HepG2 (cell line): ENCODE results near the gene ZBTB25. TPM values are rescaled to one million over a fixed set of nuclear protein-coding genes. Genes with fewer than 3 reads are reported as not detected.

ENCODE experiments used
- ATAC-seq: fragments of 200-7000 bp; cut with Tn5 transposase; 3 replicates; pipeline ENCODE4 v1.9.1; 2020; ENCODE audit warnings: mild to moderate bottlenecking, moderate library complexity
- BruUV-seq: library from RNA; stranded (reverse); fragments of 400-500 nt; replicated peaks from 2 replicates; lab custom pipeline; 2021; lab: Mats Ljungman, UMichigan
- CTCF ChIA-PET: fragments of 300-600 bp; formaldehyde crosslinking; extraction: SDS; loops from one replicate; lab custom pipeline; 2021; ENCODE audit warnings: low total read pairs, inconsistent platforms, low intra/inter-chr PET ratio; lab: Yijun Ruan, JAX
- POLR2A ChIA-PET: fragments of 350-600 bp; sonication (Branson Sonifier 250); formaldehyde crosslinking; loops from one replicate; lab custom pipeline; 2020; ENCODE audit warnings: antibody characterized with exemption, inconsistent platforms; lab: Yijun Ruan, JAX
- DNase-seq: peaks from one replicate; pipeline ENCODE4 v3.0.0-alpha.2; 2015; ENCODE audit warnings: low spot score
- FAIRE-seq: peaks from 3 replicates; lab custom pipeline; 2011; peaks lifted over from hg19 to GRCh38; lab: Jason Lieb, UNC
- H2AFZ ChIP-seq: one replicate; pipeline ENCODE4 v1.6.1; 2011; ENCODE audit warnings: low read length, inconsistent platforms
- H3K27ac ChIP-seq: fragments of 300-600 bp; 3 replicates; pipeline ENCODE4 v1.8.0; 2011; ENCODE audit warnings: mixed run types, mild to moderate bottlenecking, mixed read lengths, low read length, inconsistent platforms; ENCODE audit not compliant: insufficient read depth; ENCODE audit errors: extremely low read length
- H3K27me3 ChIP-seq, 2 experiments: fragments of 200-600 bp in 1 of 2; 2 replicates in 1 of 2; 3 replicates in 1 of 2; pipeline versions ENCODE4 v1.6.0 to v1.8.0; 2011; ENCODE audit warnings: low read length in 2 of 2, mild to moderate bottlenecking in 2 of 2, moderate library complexity in 2 of 2, inconsistent platforms in 1 of 2; ENCODE audit not compliant: insufficient read depth in 2 of 2, control insufficient read depth in 1 of 2
- H3K36me3 ChIP-seq, 2 experiments: fragments of 200-600 bp in 1 of 2; replicated peaks in 1 of 2; 2 replicates in 1 of 2; 3 replicates in 1 of 2; pipeline versions ENCODE4 v1.5.1 to v1.8.0; 2011; ENCODE audit warnings: low read length in 2 of 2, inconsistent platforms in 1 of 2; ENCODE audit not compliant: insufficient read depth in 2 of 2, control insufficient read depth in 1 of 2
- H3K4me1 ChIP-seq: 2 replicates; pipeline ENCODE4 v1.5.1; 2012; ENCODE audit warnings: low read length, inconsistent platforms; ENCODE audit not compliant: insufficient read depth
- H3K4me2 ChIP-seq: 2 replicates; pipeline ENCODE4 v1.6.0; 2011; ENCODE audit warnings: low read depth, low read length, inconsistent platforms
- H3K4me3 ChIP-seq, 3 experiments: fragments of 200-600 bp in 1 of 3; sonication (generic), shearing (Covaris generic) in 1 of 3; replicated peaks in 1 of 3; 2 replicates each; pipeline ENCODE4 v1.5.1; 2011 to 2016; ENCODE audit warnings: low read length in 3 of 3, inconsistent platforms in 2 of 3, low read depth in 2 of 3, mild to moderate bottlenecking in 2 of 3, control low read depth in 1 of 3, mixed read lengths in 1 of 3; ENCODE audit not compliant: insufficient read depth in 1 of 3
- H3K79me2 ChIP-seq: one replicate; pipeline ENCODE4 v1.6.1; 2011; ENCODE audit warnings: low read length, inconsistent platforms; ENCODE audit not compliant: insufficient read depth
- H3K9ac ChIP-seq: 2 replicates; pipeline ENCODE4 v1.6.0; 2011; ENCODE audit warnings: mild to moderate bottlenecking, low read depth, low read length, inconsistent platforms; ENCODE audit not compliant: insufficient read depth
- H3K9me3 ChIP-seq: 2 replicates; pipeline ENCODE4 v1.5.1; 2012; ENCODE audit warnings: mild to moderate bottlenecking, low read length
- H4K20me1 ChIP-seq: 2 replicates; pipeline ENCODE4 v1.6.0; 2011; ENCODE audit warnings: inconsistent platforms, mild to moderate bottlenecking, low read length, moderate library complexity; ENCODE audit not compliant: insufficient read depth
- AFF4 ChIP-seq: sonication (generic); formaldehyde crosslinking; IDR thresholded peaks from 2 replicates; pipeline ENCODE4 v1.4.0; 2020; ENCODE audit warnings: missing genetic modification reagents
- CCAR2 ChIP-seq: fragments of 200-400 bp; formaldehyde crosslinking; optimal IDR thresholded peaks from 2 replicates; pipeline ENCODE3; 2018; ENCODE audit warnings: low read depth, mild to moderate bottlenecking, low read length, moderate library complexity
- MAFK ChIP-seq, 2 experiments: IDR thresholded peaks in 1 of 2; conservative IDR thresholded peaks in 1 of 2; 2 replicates each; pipeline ENCODE4 v1.6.1; 2011; ENCODE audit warnings: improper control_type of control experiment in 2 of 2, low read length in 2 of 2
- NFE2L2 ChIP-seq: fragments of 150-350 bp; IDR thresholded peaks from 2 replicates; pipeline ENCODE4 v1.6.1; 2014; ENCODE audit warnings: low read length
- RBFOX2 ChIP-seq: fragments of 200-400 bp; formaldehyde crosslinking; IDR thresholded peaks from 2 replicates; pipeline ENCODE4 v1.6.1; 2017; ENCODE audit warnings: low read depth, mild to moderate bottlenecking, low read length
- ZMYM3 ChIP-seq: sonication (generic); formaldehyde crosslinking; IDR thresholded peaks from 2 replicates; pipeline ENCODE4 v1.5.1; 2020; ENCODE audit warnings: mild to moderate bottlenecking, missing genetic modification reagents
- WGBS: methylation state at CpG from one replicate; pipeline ENCODE4 v1.1.6; 2017; ENCODE audit warnings: low lambda C conversion rate; 5-methylcytosine and 5-hydroxymethylcytosine counted together
- in situ Hi-C: cut with HindIII; loops from 2 replicates; pipeline ENCODE4 v1.10.0; 2017; ENCODE audit warnings: low pct_unique_long_range_greater_than_20kb; ENCODE audit not compliant: extremely low pct_ligation_motif_present
- intact Hi-C: fragments of 100-400 bp; cut with micrococcal nuclease; formaldehyde crosslinking; loops from one replicate; pipeline ENCODE4 v1.10.0; 2022; ENCODE audit not compliant: unreplicated experiment
- polyA plus RNA-seq, 8 experiments: library from polyadenylated mRNA; depleted of rRNA in 3 of 8; stranded (reverse) in 7 of 8; unstranded in 1 of 8; fragments of >200 nt; fragmentation: Illumina TruSeq in 4 of 8; extraction: Trizol in 4 of 8; gene quantifications; 2 replicates each; pipeline versions ENCODE4 v1.2.1 to v1.2.3, GENCODE V29; 2011 to 2016; ENCODE audit warnings: low read depth in 4 of 8, missing spikeins in 1 of 8, mixed read lengths in 1 of 8; ENCODE audit not compliant: insufficient read depth in 1 of 8
- total RNA-seq, 5 experiments: library from RNA; depleted of rRNA; stranded (reverse); fragments of >200 nt; fragmentation: Illumina TruSeq; extraction: Trizol; gene quantifications; 2 replicates each; pipeline ENCODE4 v1.2.3, GENCODE V29; 2016; ENCODE audit warnings: low read depth in 1 of 5
- TF ChIP-seq, protein P1 (sequence below): sonication (generic); formaldehyde crosslinking; IDR thresholded peaks from 2 replicates; pipeline ENCODE4 v1.9.0; 2021; ENCODE audit warnings: missing genetic modification reagents, borderline replicate concordance
- TF ChIP-seq, protein P2 (sequence below): IDR thresholded peaks from 2 replicates; pipeline ENCODE4 v1.6.1; 2012; ENCODE audit warnings: inconsistent platforms

ZBTB25 gene
- total and polyA plus RNA-seq, 2 of the 13 experiments (the other 11 are each of a cell fraction or from before 2014, with no cell fraction given) = 3.5 to 7.6 TPM

- TF ChIP-seq AFF4 (CRISPR knock-in tag) = no peak
These were observed 27.9 kb upstream of the ZBTB25 start (continued) for GRCh38 chr14:64531567-64531966.

DNA sequence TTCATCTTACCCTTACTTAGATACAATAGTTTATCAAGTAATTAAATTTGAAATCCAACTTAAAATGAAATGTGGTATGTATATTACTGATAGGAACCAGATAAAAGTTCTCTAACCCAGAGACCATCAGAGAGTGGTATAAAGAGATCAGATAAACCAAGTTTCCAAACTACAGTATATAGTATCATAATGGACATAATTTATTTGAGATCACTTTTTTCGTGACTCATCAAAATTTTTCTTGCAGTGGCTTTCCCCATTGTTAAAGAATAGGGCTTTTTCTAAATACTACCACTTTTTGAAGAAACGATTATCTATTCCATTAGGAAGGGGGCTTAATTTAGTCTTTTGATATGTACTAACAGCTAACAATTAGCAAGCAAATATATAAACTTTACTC lies 21.7 kb upstream of the ZBTB25 start:
- intact Hi-C loops (no loop called here), in situ Hi-C loops (no loop called here)
- no peak overlapping the region for H2AFZ ChIP-seq
- H3K9me3 ChIP-seq = no peaks in the 10 kb centered on the region
- H3K4me1 ChIP-seq = peaks cover 8% of the 10 kb centered on the region; the same call in 1 of the 2 replicates
- BruUV-seq = no TSS peak
- POLR2A ChIA-PET = no interaction called here
- no peaks in the 10 kb centered on the region for H4K20me1 ChIP-seq
- H3K4me3 ChIP-seq = no peak overlapping the region
- H3K79me2 ChIP-seq = no peaks in the 10 kb centered on the region
- ATAC-seq (no peak), FAIRE-seq (no peak), DNase-seq (no peak)
- H3K36me3 ChIP-seq = peaks cover 7 to 21% of the 10 kb centered on the region in 2 experiments; a peak in 3 of 5 replicates
- TF ChIP-seq ZMYM3 (CRISPR knock-in tag) = no peak
- TF ChIP-seq RBFOX2 = no peak
- peak; percentile 58 for TF ChIP-seq NFE2L2
- no peak for TF ChIP-seq CCAR2
- TF ChIP-seq, protein P1, sequence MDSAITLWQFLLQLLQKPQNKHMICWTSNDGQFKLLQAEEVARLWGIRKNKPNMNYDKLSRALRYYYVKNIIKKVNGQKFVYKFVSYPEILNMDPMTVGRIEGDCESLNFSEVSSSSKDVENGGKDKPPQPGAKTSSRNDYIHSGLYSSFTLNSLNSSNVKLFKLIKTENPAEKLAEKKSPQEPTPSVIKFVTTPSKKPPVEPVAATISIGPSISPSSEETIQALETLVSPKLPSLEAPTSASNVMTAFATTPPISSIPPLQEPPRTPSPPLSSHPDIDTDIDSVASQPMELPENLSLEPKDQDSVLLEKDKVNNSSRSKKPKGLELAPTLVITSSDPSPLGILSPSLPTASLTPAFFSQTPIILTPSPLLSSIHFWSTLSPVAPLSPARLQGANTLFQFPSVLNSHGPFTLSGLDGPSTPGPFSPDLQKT (CRISPR knock-in tag) = no peak
- TF ChIP-seq, protein P2, sequence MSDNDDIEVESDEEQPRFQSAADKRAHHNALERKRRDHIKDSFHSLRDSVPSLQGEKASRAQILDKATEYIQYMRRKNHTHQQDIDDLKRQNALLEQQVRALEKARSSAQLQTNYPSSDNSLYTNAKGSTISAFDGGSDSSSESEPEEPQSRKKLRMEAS = no peak
- 0 out of 4 replicates have a peak, but pooled peaks of 1 of the 2 experiments have one; percentile 15 for TF ChIP-seq MAFK (conservative IDR thresholded peaks at IDR 0.05 in 1 of 2, IDR thresholded peaks at IDR 0.05 in 1 of 2; ENCODE audit: low read length in 2 of 2)
- H3K27ac ChIP-seq = no peak overlapping the region
- CTCF ChIA-PET = no interaction called here
- 99% methylated on average over 2 of the region's 2 CpGs for WGBS
- H3K4me2 ChIP-seq = no peak overlapping the region
- H3K27me3 ChIP-seq = no peaks in the 10 kb centered on the region; a peak in 1 of 5 replicates
- no peak overlapping the region for H3K9ac ChIP-seq
